DOHH2 (cell line): ENCODE results near the gene MAGOH.

Experiments
- H3F3A ChIP-seq: fragments of 200-600 bp; sonication (generic), shearing (Covaris generic); 2 replicates; pipeline ENCODE4 v1.6.0; 2016; ENCODE audit warnings: antibody characterized with exemption, mild to moderate bottlenecking; ENCODE audit not compliant: control insufficient read depth, insufficient read depth
- H3K27ac ChIP-seq: fragments of 200-600 bp; sonication (generic); 2 replicates; pipeline ENCODE4 v1.5.1; 2014; ENCODE audit warnings: low read depth, mild to moderate bottlenecking, low read length, moderate library complexity
- H3K27me3 ChIP-seq: fragments of 200-600 bp; sonication (generic); 2 replicates; pipeline ENCODE4 v1.6.1; 2014; ENCODE audit warnings: mild to moderate bottlenecking, low read length, mixed read lengths; ENCODE audit not compliant: control insufficient read depth
- H3K36me3 ChIP-seq: fragments of 200-600 bp; sonication (generic); 2 replicates; pipeline ENCODE4 v1.6.1; 2014; ENCODE audit warnings: mild to moderate bottlenecking, low read length, moderate library complexity, mixed read lengths; ENCODE audit not compliant: control insufficient read depth
- H3K4me1 ChIP-seq: fragments of 200-600 bp; sonication (generic); 2 replicates; pipeline ENCODE4 v1.6.1; 2014; ENCODE audit warnings: mild to moderate bottlenecking, low read length, mixed read lengths; ENCODE audit not compliant: control insufficient read depth
- H3K4me2 ChIP-seq: fragments of 200-600 bp; sonication (generic); 2 replicates; pipeline ENCODE4 v1.6.0; 2014; ENCODE audit warnings: mild to moderate bottlenecking, low read length, moderate library complexity
- H3K4me3 ChIP-seq: fragments of 200-600 bp; sonication (generic); 2 replicates; pipeline ENCODE4 v1.5.1; 2014; ENCODE audit warnings: mild to moderate bottlenecking, low read length, mixed read lengths
- H3K79me2 ChIP-seq: fragments of 200-600 bp; sonication (generic); 2 replicates; pipeline ENCODE4 v1.6.1; 2014; ENCODE audit warnings: mild to moderate bottlenecking, low read length, mixed read lengths; ENCODE audit not compliant: control insufficient read depth
- H3K9me2 ChIP-seq: fragments of 200-600 bp; sonication (generic); replicated peaks from 2 replicates; pipeline ENCODE4 v1.6.1; 2014; ENCODE audit warnings: mild to moderate bottlenecking, low read length, mixed read lengths; ENCODE audit not compliant: control insufficient read depth
- H3K9me3 ChIP-seq: fragments of 200-600 bp; sonication (generic); 2 replicates; pipeline ENCODE4 v1.6.1; 2014; ENCODE audit warnings: antibody characterized with exemption, low read length, mixed read lengths; ENCODE audit not compliant: control insufficient read depth, insufficient read depth
- H4K20me1 ChIP-seq: fragments of 200-600 bp; sonication (generic); 2 replicates; pipeline ENCODE4 v1.6.0; 2014; ENCODE audit warnings: low read depth, mild to moderate bottlenecking, antibody characterized with exemption, low read length, moderate library complexity; ENCODE audit not compliant: control insufficient read depth, insufficient read depth
- EZH2phosphoT487 ChIP-seq: fragments of 200-600 bp; sonication (generic); IDR thresholded peaks from 2 replicates; pipeline ENCODE4 v1.6.1; 2017; ENCODE audit warnings: borderline replicate concordance, mild to moderate bottlenecking, antibody characterized with exemption, low read length, moderate library complexity, mixed read lengths
- TF ChIP-seq, protein P1 (sequence below): fragments of 200-600 bp; sonication (generic); IDR thresholded peaks from one replicate; pipeline ENCODE4 v1.5.1; 2014; ENCODE audit warnings: antibody characterized with exemption, mild to moderate bottlenecking, low read depth, low read length; ENCODE audit not compliant: poor library complexity, severe bottlenecking

Gene MAGOH

DNA sequence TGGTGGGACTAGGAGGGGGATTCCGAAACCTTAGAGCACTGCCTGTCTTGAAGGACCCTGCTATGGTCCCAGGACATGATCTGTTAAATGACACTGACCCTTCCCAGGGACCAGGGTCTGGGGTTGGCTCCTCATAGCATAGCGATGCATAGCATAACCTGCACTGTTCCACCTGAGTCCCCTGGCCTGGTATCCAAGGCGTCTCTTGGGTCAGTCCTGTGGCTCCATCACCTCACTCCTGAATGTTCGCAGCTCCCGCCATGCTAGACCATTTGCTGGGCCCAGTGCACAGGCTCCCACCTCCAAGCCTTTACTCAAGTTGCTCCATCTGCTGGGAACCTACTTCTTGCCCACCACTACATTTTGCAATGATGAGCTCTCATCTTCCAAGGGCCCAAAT, 39.0 kb upstream of the MAGOH start:
- Histone ChIP-seq H3K9me3 (no peaks in the 10 kb centered on the region), H3K79me2 (no peaks in the 10 kb centered on the region), H3K4me3 (no peak overlapping the region), H3K27me3 (no peaks in the 10 kb centered on the region), H3K9me2 (no peaks in the 10 kb centered on the region), H3K4me1 (no peaks in the 10 kb centered on the region), H3K36me3 (peaks cover 71% of the 10 kb centered on the region), H3K27ac (no peak overlapping the region), H3K4me2 (no peak overlapping the region), H4K20me1 (no peaks in the 10 kb centered on the region), H3F3A (peaks cover 10% of the 10 kb centered on the region)
- no peak for TF ChIP-seq EZH2phosphoT487
- TF ChIP-seq, protein P1, sequence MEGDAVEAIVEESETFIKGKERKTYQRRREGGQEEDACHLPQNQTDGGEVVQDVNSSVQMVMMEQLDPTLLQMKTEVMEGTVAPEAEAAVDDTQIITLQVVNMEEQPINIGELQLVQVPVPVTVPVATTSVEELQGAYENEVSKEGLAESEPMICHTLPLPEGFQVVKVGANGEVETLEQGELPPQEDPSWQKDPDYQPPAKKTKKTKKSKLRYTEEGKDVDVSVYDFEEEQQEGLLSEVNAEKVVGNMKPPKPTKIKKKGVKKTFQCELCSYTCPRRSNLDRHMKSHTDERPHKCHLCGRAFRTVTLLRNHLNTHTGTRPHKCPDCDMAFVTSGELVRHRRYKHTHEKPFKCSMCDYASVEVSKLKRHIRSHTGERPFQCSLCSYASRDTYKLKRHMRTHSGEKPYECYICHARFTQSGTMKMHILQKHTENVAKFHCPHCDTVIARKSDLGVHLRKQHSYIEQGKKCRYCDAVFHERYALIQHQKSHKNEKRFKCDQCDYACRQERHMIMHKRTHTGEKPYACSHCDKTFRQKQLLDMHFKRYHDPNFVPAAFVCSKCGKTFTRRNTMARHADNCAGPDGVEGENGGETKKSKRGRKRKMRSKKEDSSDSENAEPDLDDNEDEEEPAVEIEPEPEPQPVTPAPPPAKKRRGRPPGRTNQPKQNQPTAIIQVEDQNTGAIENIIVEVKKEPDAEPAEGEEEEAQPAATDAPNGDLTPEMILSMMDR = no peak

- no peaks in the 10 kb centered on the region for H3K27me3 ChIP-seq
- H3K27ac ChIP-seq = no peak overlapping the region
- peaks cover 10% of the 10 kb centered on the region for H3F3A ChIP-seq
- no peaks in the 10 kb centered on the region for H3K79me2 ChIP-seq
- no peak overlapping the region for H3K4me2 ChIP-seq
- H4K20me1 ChIP-seq = no peaks in the 10 kb centered on the region
- no peaks in the 10 kb centered on the region for H3K9me3 ChIP-seq
- peaks cover 71% of the 10 kb centered on the region for H3K36me3 ChIP-seq
- no peaks in the 10 kb centered on the region for H3K9me2 ChIP-seq
- H3K4me1 ChIP-seq = no peaks in the 10 kb centered on the region
- TF ChIP-seq, protein P1 = no peak
- TF ChIP-seq EZH2phosphoT487 = no peak
- H3K4me3 ChIP-seq = no peak overlapping the region
Observed at GRCh38 chr1:53276902-53277281, 38.6 kb upstream of the MAGOH start.

DNA sequence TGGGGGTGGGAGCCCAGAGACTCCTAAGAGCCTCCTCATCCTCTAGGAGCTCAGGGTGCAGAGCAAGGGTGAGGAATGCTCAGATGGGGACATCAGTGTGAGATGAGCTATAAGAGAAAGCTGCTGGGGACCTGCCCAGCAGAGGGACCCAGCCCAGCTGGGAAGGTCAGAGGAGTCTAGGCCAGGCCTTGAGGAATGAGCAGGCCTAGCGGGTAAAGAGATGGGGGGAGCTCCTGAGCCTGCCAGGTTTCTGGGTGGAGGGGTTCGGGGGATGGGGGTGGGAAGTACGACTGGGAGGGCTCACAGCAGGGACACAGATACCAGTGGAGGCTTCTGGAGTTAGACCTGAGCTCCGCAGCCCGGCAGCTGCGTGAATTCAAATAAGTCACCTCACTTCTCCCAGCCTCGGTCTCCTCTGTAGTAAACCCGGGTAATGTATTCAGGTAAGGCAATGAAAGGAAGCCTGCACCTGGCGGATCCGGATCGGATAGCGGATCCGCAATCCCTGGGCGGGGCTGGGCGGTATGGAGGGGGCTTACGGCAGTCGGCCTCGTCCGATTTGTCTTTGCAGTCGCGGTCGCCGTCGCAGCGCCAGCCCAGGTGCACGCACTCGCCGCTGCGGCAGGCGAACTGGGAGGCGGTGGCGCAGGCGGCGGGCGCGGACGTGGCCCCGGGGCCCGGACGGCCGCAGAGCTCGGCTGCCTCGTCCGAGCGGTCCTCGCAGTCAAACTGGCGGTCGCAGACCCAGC, 38.0 kb upstream of the MAGOH start:
- Histone ChIP-seq H3K36me3 (peaks cover 71% of the 10 kb centered on the region), H3K4me3 (no peak overlapping the region), H3K4me1 (no peaks in the 10 kb centered on the region), H3K9me3 (no peaks in the 10 kb centered on the region), H3F3A (peaks cover 10% of the 10 kb centered on the region), H3K9me2 (no peaks in the 10 kb centered on the region), H4K20me1 (no peaks in the 10 kb centered on the region), H3K79me2 (no peaks in the 10 kb centered on the region), H3K27ac (no peak overlapping the region), H3K27me3 (no peaks in the 10 kb centered on the region), H3K4me2 (no peak overlapping the region)
- TF ChIP-seq, protein P1 = no peak
- no peak for TF ChIP-seq EZH2phosphoT487
